GM06990 (cell line): ENCODE measurements around the gene WNT6.

Source experiments
- DNase-seq: peaks from one replicate; pipeline ENCODE4 v3.0.0-alpha.2; 2011; ENCODE audit not compliant: insufficient read length; ENCODE audit errors: extremely low read depth
- H3K27me3 ChIP-seq: replicated peaks from 2 replicates; pipeline ENCODE4 v1.6.0; 2011; ENCODE audit warnings: low read length; ENCODE audit not compliant: control insufficient read depth, insufficient read depth
- H3K36me3 ChIP-seq: 2 replicates; pipeline ENCODE4 v1.5.1; 2011; ENCODE audit warnings: low read length; ENCODE audit not compliant: control insufficient read depth, insufficient read depth
- H3K4me3 ChIP-seq: replicated peaks from 2 replicates; pipeline ENCODE4 v1.5.1; 2011; ENCODE audit warnings: low read depth, mild to moderate bottlenecking, control low read depth, low read length
- TF ChIP-seq, protein P1 (sequence below): IDR thresholded peaks from 2 replicates; pipeline ENCODE4 v1.5.1; 2011; ENCODE audit warnings: low read length, control low read depth, mild to moderate bottlenecking, inconsistent platforms; ENCODE audit not compliant: insufficient read depth, poor library complexity, severe bottlenecking

WNT6 gene

DNA sequence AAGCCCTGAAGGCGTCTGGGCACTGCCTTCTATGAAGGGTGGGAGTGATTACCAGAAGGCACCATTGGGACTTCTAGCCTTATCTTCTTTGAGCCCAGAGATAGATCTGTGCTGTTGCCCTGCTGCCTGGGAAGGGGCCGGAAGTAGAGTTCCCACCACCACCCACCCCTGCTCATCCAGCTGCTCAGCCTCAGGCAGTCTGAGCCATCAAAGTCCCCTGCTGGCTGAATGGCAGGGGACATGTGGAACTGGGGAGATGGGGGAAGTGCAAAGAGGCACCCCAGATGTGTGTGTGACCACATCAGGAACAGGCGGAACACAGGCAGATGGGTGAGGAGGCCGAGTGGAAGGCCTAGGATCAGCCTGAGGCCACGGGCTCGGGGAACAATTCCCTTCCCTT, 17.7 kb downstream of the WNT6 start:
- TF ChIP-seq, protein P1, sequence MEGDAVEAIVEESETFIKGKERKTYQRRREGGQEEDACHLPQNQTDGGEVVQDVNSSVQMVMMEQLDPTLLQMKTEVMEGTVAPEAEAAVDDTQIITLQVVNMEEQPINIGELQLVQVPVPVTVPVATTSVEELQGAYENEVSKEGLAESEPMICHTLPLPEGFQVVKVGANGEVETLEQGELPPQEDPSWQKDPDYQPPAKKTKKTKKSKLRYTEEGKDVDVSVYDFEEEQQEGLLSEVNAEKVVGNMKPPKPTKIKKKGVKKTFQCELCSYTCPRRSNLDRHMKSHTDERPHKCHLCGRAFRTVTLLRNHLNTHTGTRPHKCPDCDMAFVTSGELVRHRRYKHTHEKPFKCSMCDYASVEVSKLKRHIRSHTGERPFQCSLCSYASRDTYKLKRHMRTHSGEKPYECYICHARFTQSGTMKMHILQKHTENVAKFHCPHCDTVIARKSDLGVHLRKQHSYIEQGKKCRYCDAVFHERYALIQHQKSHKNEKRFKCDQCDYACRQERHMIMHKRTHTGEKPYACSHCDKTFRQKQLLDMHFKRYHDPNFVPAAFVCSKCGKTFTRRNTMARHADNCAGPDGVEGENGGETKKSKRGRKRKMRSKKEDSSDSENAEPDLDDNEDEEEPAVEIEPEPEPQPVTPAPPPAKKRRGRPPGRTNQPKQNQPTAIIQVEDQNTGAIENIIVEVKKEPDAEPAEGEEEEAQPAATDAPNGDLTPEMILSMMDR, result peak; percentile 5
- Histone ChIP-seq H3K4me3 (no peak overlapping the region), H3K36me3 (no peaks in the 10 kb centered on the region), H3K27me3 (no peaks in the 10 kb centered on the region; the same call in none of the 2 replicates)
- DNase-seq, result no peak

DNA sequence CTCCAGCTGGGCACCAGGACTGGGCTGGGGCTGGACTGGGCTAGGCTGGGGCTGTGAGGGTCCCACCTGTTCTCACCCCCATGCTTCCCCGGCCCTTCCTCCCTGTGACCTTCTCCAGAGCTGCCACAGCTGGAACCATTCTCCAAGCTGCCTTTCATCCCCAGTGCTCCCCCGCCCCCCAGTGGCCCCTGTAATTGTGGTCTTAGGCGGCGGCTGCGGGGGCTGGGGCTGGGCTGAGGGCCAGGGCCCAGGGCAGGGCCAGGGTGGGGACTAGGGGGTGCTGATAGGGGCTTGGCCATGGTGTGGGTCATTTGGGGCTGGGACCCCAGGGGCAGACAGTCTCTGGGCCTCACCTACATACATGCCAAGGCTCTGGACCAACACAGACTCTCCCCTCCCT, 18.3 kb downstream of the WNT6 start:
- no peaks in the 10 kb centered on the region; the same call in none of the 2 replicates for H3K27me3 ChIP-seq

DNA sequence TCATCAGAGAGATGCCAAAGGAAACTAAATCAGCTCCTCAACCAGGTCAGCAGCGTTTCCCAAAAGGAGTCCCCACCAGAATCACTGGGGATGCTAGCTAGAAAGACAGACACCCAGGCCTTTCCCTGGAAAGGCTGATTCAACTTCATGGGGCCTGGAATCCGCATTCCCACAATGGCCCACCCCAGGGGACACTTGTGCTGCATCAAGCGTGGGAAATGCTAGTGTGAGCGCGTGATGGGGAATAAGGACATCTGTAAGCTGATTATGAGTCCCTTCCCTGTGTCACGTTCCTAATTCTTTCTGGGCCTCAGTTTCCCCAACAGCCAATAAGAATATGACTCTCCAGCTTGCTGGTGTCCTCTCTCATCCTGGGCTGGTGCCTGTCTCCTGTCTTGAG, 18.9 kb downstream of the WNT6 start:
- no peaks in the 10 kb centered on the region; the same call in none of the 2 replicates for H3K27me3 ChIP-seq
- H3K4me3 ChIP-seq, result no peak overlapping the region
- TF ChIP-seq, protein P1, result no peak
- no peaks in the 10 kb centered on the region for H3K36me3 ChIP-seq
- DNase-seq, result no peak

More for the DNA sequence above, 18.3 kb downstream of the WNT6 start:
- DNase-seq, result no peak
- Histone ChIP-seq H3K36me3 (no peaks in the 10 kb centered on the region), H3K4me3 (no peak overlapping the region)
- TF ChIP-seq, protein P1, result no peak

DNA sequence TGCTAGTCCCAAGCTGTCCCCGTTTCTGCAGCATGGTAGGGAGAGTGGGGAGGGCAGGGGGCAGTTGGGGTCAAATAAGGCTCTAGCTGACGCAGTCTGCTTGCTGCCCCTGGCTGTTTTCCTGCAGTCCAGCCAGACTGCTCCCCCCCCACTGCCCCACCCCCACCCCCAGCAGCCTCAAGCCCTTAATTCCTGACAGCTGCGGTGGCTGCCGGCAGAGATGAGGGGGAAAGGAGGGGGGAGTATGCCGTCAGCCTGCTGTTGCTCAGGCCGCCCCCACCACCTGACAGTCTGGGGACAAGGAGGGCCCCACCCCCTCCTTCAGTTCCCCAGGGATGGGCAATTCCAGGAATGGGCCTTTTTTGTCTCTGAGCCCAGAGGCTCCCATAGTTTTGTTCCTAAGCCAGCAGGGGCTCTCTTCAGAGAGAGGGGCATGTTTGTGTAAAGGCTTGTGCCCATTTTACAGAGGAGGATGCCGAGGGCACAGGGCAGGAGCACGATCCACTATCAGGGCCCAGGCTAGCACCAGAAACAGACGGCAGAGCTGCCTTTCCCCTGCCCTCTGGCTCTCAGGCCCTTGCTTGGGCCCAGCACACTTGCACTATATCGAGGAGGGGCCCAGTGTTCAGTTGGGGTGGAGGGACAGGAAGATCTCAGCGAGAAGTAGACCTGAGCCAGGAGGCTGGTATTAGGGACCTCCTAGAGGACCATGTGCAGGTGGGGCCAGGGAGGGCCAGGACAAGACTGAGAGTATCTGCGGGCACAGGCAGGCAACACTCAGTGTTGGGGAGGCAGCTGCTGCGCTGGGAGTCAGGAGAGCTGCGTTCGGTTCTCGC, 19.5 kb downstream of the WNT6 start:
- H3K4me3 ChIP-seq, result no peak overlapping the region; the same call in 1 of the 2 replicates

DNA sequence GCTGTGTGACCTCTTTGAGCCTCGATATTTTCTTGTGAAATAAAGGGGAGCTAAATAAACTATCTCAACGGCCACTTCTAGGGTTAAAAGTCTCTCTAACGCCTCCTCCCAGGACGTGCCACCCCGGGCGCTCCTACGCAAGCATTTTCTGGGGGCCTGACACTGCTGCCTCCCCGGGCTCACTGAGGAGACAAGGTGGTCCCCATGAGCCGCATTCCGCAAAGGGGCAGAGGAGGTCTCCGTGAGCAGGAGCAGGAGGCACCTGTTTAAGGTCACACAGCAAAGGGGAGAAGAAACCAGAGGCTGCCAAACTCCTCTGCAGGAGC, 20.1 kb downstream of the WNT6 start:
- TF ChIP-seq, protein P1, result no peak
- Histone ChIP-seq H3K36me3 (no peaks in the 10 kb centered on the region), H3K4me3 (peak overlapping the region; percentile 65), H3K27me3 (no peaks in the 10 kb centered on the region)
- DNase-seq, result no peak

More for the DNA sequence above, 19.5 kb downstream of the WNT6 start:
- no peaks in the 10 kb centered on the region; the same call in 1 of the 2 replicates for H3K27me3 ChIP-seq
- TF ChIP-seq, protein P1, result no peak
- DNase-seq, result no peak
- no peaks in the 10 kb centered on the region for H3K36me3 ChIP-seq
